ENCODE measurements around the gene CNTNAP1. TPM values are rescaled to one million over a fixed set of nuclear protein-coding genes. Genes with fewer than 3 reads are reported as not detected.
A peak's percentile ranks its signal among the peaks of the same experiment; 100 is the strongest.
"Not testable (repeated sequence)": the region's sequence is repeated elsewhere in the genome, so short reads cannot be mapped to it uniquely, and the experiment has no call there.

Gene CNTNAP1
- total and polyA plus RNA-seq, 4 donors: 19.8 to 70.9 (median 59.0) TPM

GRCh38 chr17:42657824-42658588 is 24.3 kb upstream of the CNTNAP1 start:
- no peak overlapping the region for H3K4me3 ChIP-seq (ENCODE audit: low read depth, low read length)

GRCh38 chr17:42659079-42659931 is 23.0 kb upstream of the CNTNAP1 start, which contains the start of gene TUBG2:
Gene TUBG2, plus strand, starts transcription at chr17:42659284. Its CDS starts 220 bp downstream, at chr17:42659504.
- Histone ChIP-seq H3K27ac (ENCODE audit: low read depth, low read length) (peak within 1 kb of the TSS; percentile 75), H3K9me3 (ENCODE audit: control insufficient read depth, insufficient read depth, low read length) (no peaks in the 10 kb centered on the region), H3K4me3 (ENCODE audit: low read depth, low read length) (peak within 1 kb of the TSS; percentile 82), H3K36me3 (ENCODE audit: control insufficient read depth, insufficient read depth, low read length) (peaks cover 23% of the 10 kb centered on the region), H3K27me3 (ENCODE audit: control insufficient read depth, insufficient read depth, low read length) (no peaks in the 10 kb centered on the region), H3K4me1 (ENCODE audit: control insufficient read depth, insufficient read depth, low read length) (peaks cover 15% of the 10 kb centered on the region)
- WGBS (ENCODE audit: insufficient coverage): under 1% methylated on average over 50 of the region's 59 CpGs
- peak in 5 of 6 donors; percentile 82 to 98 (median 90) for DNase-seq (ENCODE audit: low read depth in 4 of 6, low spot score in 6 of 6)

More at GRCh38 chr17:42657824-42658588, 24.3 kb upstream of the CNTNAP1 start:
- no peak overlapping the region for H3K27ac ChIP-seq (ENCODE audit: low read depth, low read length)
- WGBS (ENCODE audit: insufficient coverage): 83% methylated on average over 4 of the region's 9 CpGs
- no peaks in the 10 kb centered on the region for H3K9me3 ChIP-seq (ENCODE audit: control insufficient read depth, insufficient read depth, low read length)
- peaks cover 12% of the 10 kb centered on the region for H3K36me3 ChIP-seq (ENCODE audit: control insufficient read depth, insufficient read depth, low read length)
- peaks cover 28% of the 10 kb centered on the region for H3K4me1 ChIP-seq (ENCODE audit: control insufficient read depth, insufficient read depth, low read length)
- no peak for DNase-seq (ENCODE audit: low read depth in 4 of 6, low spot score in 6 of 6)
- H3K27me3 ChIP-seq (ENCODE audit: control insufficient read depth, insufficient read depth, low read length): no peaks in the 10 kb centered on the region

GRCh38 chr17:42659932-42660274 is 22.4 kb upstream of the CNTNAP1 start:
- WGBS (ENCODE audit: insufficient coverage): no CpG with 5 or more reads among the region's 14 CpGs
- H3K27me3 ChIP-seq (ENCODE audit: control insufficient read depth, insufficient read depth, low read length); H3K27ac ChIP-seq (ENCODE audit: low read depth, low read length); DNase-seq (ENCODE audit: low read depth in 4 of 6, low spot score in 6 of 6); H3K9me3 ChIP-seq (ENCODE audit: control insufficient read depth, insufficient read depth, low read length): not testable (repeated sequence)
- Histone ChIP-seq H3K36me3 (ENCODE audit: control insufficient read depth, insufficient read depth, low read length) (peaks cover 25% of the 10 kb centered on the region), H3K4me1 (ENCODE audit: control insufficient read depth, insufficient read depth, low read length) (peaks cover 14% of the 10 kb centered on the region), H3K4me3 (ENCODE audit: low read depth, low read length) (peak overlapping the region; percentile 82)

- 83% methylated on average over 2 of the region's 7 CpGs for WGBS (ENCODE audit: insufficient coverage)
- no peak overlapping the region for H3K4me3 ChIP-seq (ENCODE audit: low read depth, low read length)
- no peaks in the 10 kb centered on the region for H3K9me3 ChIP-seq (ENCODE audit: control insufficient read depth, insufficient read depth, low read length)
- no peak overlapping the region for H3K27ac ChIP-seq (ENCODE audit: low read depth, low read length)
- no peak for DNase-seq (ENCODE audit: low read depth in 4 of 6, low spot score in 6 of 6)
- H3K4me1 ChIP-seq (ENCODE audit: control insufficient read depth, insufficient read depth, low read length): peaks cover 14% of the 10 kb centered on the region
- peaks cover 32% of the 10 kb centered on the region for H3K36me3 ChIP-seq (ENCODE audit: control insufficient read depth, insufficient read depth, low read length)
- H3K27me3 ChIP-seq (ENCODE audit: control insufficient read depth, insufficient read depth, low read length): no peaks in the 10 kb centered on the region
Measured at GRCh38 chr17:42660692-42661345, 21.5 kb upstream of the CNTNAP1 start.

- H3K4me3 ChIP-seq (ENCODE audit: low read depth, low read length): no peak overlapping the region
- H3K27ac ChIP-seq (ENCODE audit: low read depth, low read length): no peak overlapping the region
- H3K36me3 ChIP-seq (ENCODE audit: control insufficient read depth, insufficient read depth, low read length): peaks cover 74% of the 10 kb centered on the region
- WGBS (ENCODE audit: insufficient coverage): 87% methylated on average over 14 of the region's 14 CpGs
- no peaks in the 10 kb centered on the region for H3K9me3 ChIP-seq (ENCODE audit: control insufficient read depth, insufficient read depth, low read length)
- H3K27me3 ChIP-seq (ENCODE audit: control insufficient read depth, insufficient read depth, low read length): peaks cover 6% of the 10 kb centered on the region
- peaks cover 9% of the 10 kb centered on the region for H3K4me1 ChIP-seq (ENCODE audit: control insufficient read depth, insufficient read depth, low read length)
- DNase-seq (ENCODE audit: low read depth in 4 of 6, low spot score in 6 of 6): no peak
Measured at GRCh38 chr17:42665581-42666001, 16.7 kb upstream of the CNTNAP1 start.

- H3K4me3 ChIP-seq (ENCODE audit: low read depth, low read length); H3K27ac ChIP-seq (ENCODE audit: low read depth, low read length); DNase-seq (ENCODE audit: low read depth in 4 of 6, low spot score in 6 of 6); H3K9me3 ChIP-seq (ENCODE audit: control insufficient read depth, insufficient read depth, low read length): not testable (repeated sequence)
- peaks cover 80% of the 10 kb centered on the region for H3K36me3 ChIP-seq (ENCODE audit: control insufficient read depth, insufficient read depth, low read length)
- H3K27me3 ChIP-seq (ENCODE audit: control insufficient read depth, insufficient read depth, low read length): peaks cover 10% of the 10 kb centered on the region
- peaks cover 14% of the 10 kb centered on the region for H3K4me1 ChIP-seq (ENCODE audit: control insufficient read depth, insufficient read depth, low read length)
- WGBS (ENCODE audit: insufficient coverage): 94% methylated on average over 7 of the region's 16 CpGs
Measured at GRCh38 chr17:42666126-42666525, 16.2 kb upstream of the CNTNAP1 start.

- Histone ChIP-seq H3K9me3 (ENCODE audit: control insufficient read depth, insufficient read depth, low read length) (no peaks in the 10 kb centered on the region), H3K27ac (ENCODE audit: low read depth, low read length) (no peak overlapping the region), H3K4me3 (ENCODE audit: low read depth, low read length) (no peak overlapping the region), H3K27me3 (ENCODE audit: control insufficient read depth, insufficient read depth, low read length) (peaks cover 14% of the 10 kb centered on the region), H3K4me1 (ENCODE audit: control insufficient read depth, insufficient read depth, low read length) (peaks cover 22% of the 10 kb centered on the region), H3K36me3 (ENCODE audit: control insufficient read depth, insufficient read depth, low read length) (peaks cover 81% of the 10 kb centered on the region)
- 62% methylated on average over 2 of the region's 7 CpGs for WGBS (ENCODE audit: insufficient coverage)
- DNase-seq (ENCODE audit: low read depth in 4 of 6, low spot score in 6 of 6): no peak
Measured at GRCh38 chr17:42667088-42667951, 15.0 kb upstream of the CNTNAP1 start.

GRCh38 chr17:42669705-42669976 is 12.7 kb upstream of the CNTNAP1 start:
- Histone ChIP-seq H3K27ac (ENCODE audit: low read depth, low read length) (no peak overlapping the region), H3K9me3 (ENCODE audit: control insufficient read depth, insufficient read depth, low read length) (no peaks in the 10 kb centered on the region), H3K27me3 (ENCODE audit: control insufficient read depth, insufficient read depth, low read length) (peaks cover 35% of the 10 kb centered on the region), H3K36me3 (ENCODE audit: control insufficient read depth, insufficient read depth, low read length) (peaks cover 83% of the 10 kb centered on the region), H3K4me3 (ENCODE audit: low read depth, low read length) (no peak overlapping the region), H3K4me1 (ENCODE audit: control insufficient read depth, insufficient read depth, low read length) (peaks cover 38% of the 10 kb centered on the region)
- DNase-seq (ENCODE audit: low read depth in 4 of 6, low spot score in 6 of 6): no peak
- WGBS (ENCODE audit: insufficient coverage): 44% methylated on average over 11 of the region's 12 CpGs

All from spinal cord (tissue), 10 donors.